Skeletal muscle satellite cell (primary cell): ENCODE data around the gene ACBD6.

Experiments used
- H3K27me3 ChIP-seq: 2 replicates; pipeline ENCODE4 v1.7.0; 2013; ENCODE audit warnings: low read length; ENCODE audit not compliant: control insufficient read depth, insufficient read depth
- H3K36me3 ChIP-seq: 2 replicates; pipeline ENCODE4 v1.7.0; 2013; ENCODE audit warnings: mild to moderate bottlenecking, control low read depth, low read length; ENCODE audit not compliant: insufficient read depth
- H3K4me1 ChIP-seq: 2 replicates; pipeline ENCODE4 v1.7.0; 2013; ENCODE audit warnings: low read length; ENCODE audit not compliant: control insufficient read depth, insufficient read depth
- H3K4me2 ChIP-seq: 2 replicates; pipeline ENCODE4 v1.7.0; 2013; ENCODE audit warnings: mild to moderate bottlenecking, low read length
- H3K4me3 ChIP-seq: 2 replicates; pipeline ENCODE4 v1.7.0; 2013; ENCODE audit warnings: low read length
- H3K9ac ChIP-seq: 2 replicates; pipeline ENCODE4 v1.7.0; 2013; ENCODE audit warnings: mild to moderate bottlenecking, low read depth, low read length, moderate library complexity
- H3K9me3 ChIP-seq: replicated peaks from 2 replicates; pipeline ENCODE4 v1.7.0; 2013; ENCODE audit warnings: mild to moderate bottlenecking, control low read depth, low read length

ACBD6 gene

GRCh38 chr1:180524160-180524914 lies 22.0 kb upstream of the ACBD6 start:
- Histone ChIP-seq H3K36me3 (no peaks in the 10 kb centered on the region), H3K4me2 (no peak overlapping the region), H3K27me3 (no peaks in the 10 kb centered on the region), H3K9me3 (no peaks in the 10 kb centered on the region), H3K4me1 (peaks cover 28% of the 10 kb centered on the region), H3K4me3 (no peak overlapping the region), H3K9ac (no peak overlapping the region)

- no peak overlapping the region for H3K4me3 ChIP-seq
- no peak overlapping the region for H3K9ac ChIP-seq
- no peak overlapping the region for H3K4me2 ChIP-seq
- H3K4me1 ChIP-seq: peaks cover 6% of the 10 kb centered on the region
- H3K27me3 ChIP-seq: no peaks in the 10 kb centered on the region
- no peaks in the 10 kb centered on the region for H3K9me3 ChIP-seq
- H3K36me3 ChIP-seq: no peaks in the 10 kb centered on the region
Measured at GRCh38 chr1:180522213-180522515, 19.8 kb upstream of the ACBD6 start.

- H3K4me2 ChIP-seq: no peak overlapping the region
- no peaks in the 10 kb centered on the region for H3K27me3 ChIP-seq
- H3K9me3 ChIP-seq: no peaks in the 10 kb centered on the region
- H3K9ac ChIP-seq: no peak overlapping the region
- peaks cover 4% of the 10 kb centered on the region for H3K4me1 ChIP-seq
- H3K36me3 ChIP-seq: no peaks in the 10 kb centered on the region
- no peak overlapping the region for H3K4me3 ChIP-seq
Measured at GRCh38 chr1:180521474-180522212, 19.3 kb upstream of the ACBD6 start.

- no peaks in the 10 kb centered on the region for H3K9me3 ChIP-seq
- no peaks in the 10 kb centered on the region for H3K36me3 ChIP-seq
- H3K27me3 ChIP-seq: no peaks in the 10 kb centered on the region
- no peak overlapping the region for H3K9ac ChIP-seq
- H3K4me3 ChIP-seq: no peak overlapping the region
- H3K4me2 ChIP-seq: no peak overlapping the region
- peaks cover 15% of the 10 kb centered on the region for H3K4me1 ChIP-seq
Measured at GRCh38 chr1:180519846-180520245, 17.5 kb upstream of the ACBD6 start.

- H3K9me3 ChIP-seq: no peaks in the 10 kb centered on the region
- H3K4me1 ChIP-seq: peaks cover 15% of the 10 kb centered on the region
- peak overlapping the region; percentile 40 for H3K9ac ChIP-seq
- H3K27me3 ChIP-seq: no peaks in the 10 kb centered on the region
- H3K4me2 ChIP-seq: peak overlapping the region; percentile 22
- no peak overlapping the region for H3K4me3 ChIP-seq
- no peaks in the 10 kb centered on the region for H3K36me3 ChIP-seq
Measured at GRCh38 chr1:180515857-180516388, 13.5 kb upstream of the ACBD6 start.

GRCh38 chr1:180515364-180515763 lies 13.0 kb upstream of the ACBD6 start:
- no peaks in the 10 kb centered on the region for H3K36me3 ChIP-seq
- H3K4me3 ChIP-seq: no peak overlapping the region
- H3K9ac ChIP-seq: peak overlapping the region; percentile 27
- H3K9me3 ChIP-seq: no peaks in the 10 kb centered on the region
- H3K27me3 ChIP-seq: no peaks in the 10 kb centered on the region
- no peak overlapping the region for H3K4me2 ChIP-seq
- H3K4me1 ChIP-seq: peaks cover 15% of the 10 kb centered on the region

- no peak overlapping the region for H3K4me3 ChIP-seq
- H3K4me2 ChIP-seq: no peak overlapping the region
- peaks cover 16% of the 10 kb centered on the region for H3K4me1 ChIP-seq
- H3K9ac ChIP-seq: no peak overlapping the region
- H3K36me3 ChIP-seq: no peaks in the 10 kb centered on the region
- no peaks in the 10 kb centered on the region for H3K27me3 ChIP-seq
- H3K9me3 ChIP-seq: no peaks in the 10 kb centered on the region
Measured at GRCh38 chr1:180513531-180513930, 11.2 kb upstream of the ACBD6 start.

- no peak overlapping the region for H3K4me3 ChIP-seq
- no peaks in the 10 kb centered on the region for H3K27me3 ChIP-seq
- H3K4me2 ChIP-seq: no peak overlapping the region
- peaks cover 15% of the 10 kb centered on the region for H3K4me1 ChIP-seq
- no peaks in the 10 kb centered on the region for H3K9me3 ChIP-seq
- no peaks in the 10 kb centered on the region for H3K36me3 ChIP-seq
- H3K9ac ChIP-seq: no peak overlapping the region
Measured at GRCh38 chr1:180510882-180511281, 8.5 kb upstream of the ACBD6 start.

GRCh38 chr1:180508725-180509097 lies 6.3 kb upstream of the ACBD6 start:
- H3K9ac ChIP-seq: no peak overlapping the region
- no peak overlapping the region for H3K4me2 ChIP-seq
- no peaks in the 10 kb centered on the region for H3K36me3 ChIP-seq
- H3K9me3 ChIP-seq: no peaks in the 10 kb centered on the region
- H3K27me3 ChIP-seq: no peaks in the 10 kb centered on the region
- no peak overlapping the region for H3K4me3 ChIP-seq
- peaks cover 11% of the 10 kb centered on the region for H3K4me1 ChIP-seq

- Histone ChIP-seq H3K4me2 (no peak overlapping the region), H3K9me3 (no peaks in the 10 kb centered on the region), H3K4me1 (peaks cover 17% of the 10 kb centered on the region), H3K27me3 (no peaks in the 10 kb centered on the region), H3K4me3 (no peak overlapping the region), H3K36me3 (no peaks in the 10 kb centered on the region), H3K9ac (no peak overlapping the region)
Measured at GRCh38 chr1:180507795-180508724, 5.7 kb upstream of the ACBD6 start.

GRCh38 chr1:180505732-180506335 lies 3.5 kb upstream of the ACBD6 start:
- no peak overlapping the region for H3K9ac ChIP-seq
- no peak overlapping the region for H3K4me2 ChIP-seq
- no peaks in the 10 kb centered on the region for H3K36me3 ChIP-seq
- no peaks in the 10 kb centered on the region for H3K27me3 ChIP-seq
- no peak overlapping the region for H3K4me3 ChIP-seq
- H3K4me1 ChIP-seq: peaks cover 19% of the 10 kb centered on the region
- H3K9me3 ChIP-seq: no peaks in the 10 kb centered on the region
